Measurements from ENCODE around the gene CD37. TPM values are rescaled to one million over a fixed set of nuclear protein-coding genes. Genes with fewer than 3 reads are reported as not detected.

CD37 gene
- total RNA-seq, 1 donor from 2014 or later = not detected

- Mint-ChIP-seq H3K36me3 (ENCODE audit: unreplicated experiment) (no peaks in the 10 kb centered on the region), H3K9me3 (ENCODE audit: unreplicated experiment) (peaks cover 7% of the 10 kb centered on the region), H3K4me1 (ENCODE audit: unreplicated experiment) (no peaks in the 10 kb centered on the region), H3K4me3 (ENCODE audit: unreplicated experiment) (no peak overlapping the region), H3K27me3 (ENCODE audit: unreplicated experiment) (peaks cover 16% of the 10 kb centered on the region), H3K27ac (ENCODE audit: unreplicated experiment) (no peak overlapping the region)
- no peak for DNase-seq (ENCODE audit: extremely low spot score, unreplicated experiment)
- no peak for TF ChIP-seq CTCF (IDR thresholded peaks at IDR 0.05)
Measured at GRCh38 chr19:49378512-49378911, 43.3 kb downstream of the CD37 start.

GRCh38 chr19:49380391-49380790 lies 45.2 kb downstream of the CD37 start:
- Mint-ChIP-seq H3K36me3 (ENCODE audit: unreplicated experiment) (no peaks in the 10 kb centered on the region), H3K27ac (ENCODE audit: unreplicated experiment) (no peak overlapping the region), H3K4me1 (ENCODE audit: unreplicated experiment) (no peaks in the 10 kb centered on the region), H3K9me3 (ENCODE audit: unreplicated experiment) (peaks cover 10% of the 10 kb centered on the region), H3K27me3 (ENCODE audit: unreplicated experiment) (peaks cover 19% of the 10 kb centered on the region), H3K4me3 (ENCODE audit: unreplicated experiment) (no peak overlapping the region)
- no peak for TF ChIP-seq CTCF (IDR thresholded peaks at IDR 0.05)
- DNase-seq (ENCODE audit: extremely low spot score, unreplicated experiment) = no peak

GRCh38 chr19:49382639-49383038 lies 47.4 kb downstream of the CD37 start:
- TF ChIP-seq CTCF (IDR thresholded peaks at IDR 0.05) = no peak
- DNase-seq (ENCODE audit: extremely low spot score, unreplicated experiment) = no peak
- peaks cover 10% of the 10 kb centered on the region for H3K9me3 Mint-ChIP-seq (ENCODE audit: unreplicated experiment)
- no peaks in the 10 kb centered on the region for H3K36me3 Mint-ChIP-seq (ENCODE audit: unreplicated experiment)
- no peak overlapping the region for H3K27ac Mint-ChIP-seq (ENCODE audit: unreplicated experiment)
- H3K4me1 Mint-ChIP-seq (ENCODE audit: unreplicated experiment) = no peaks in the 10 kb centered on the region
- H3K4me3 Mint-ChIP-seq (ENCODE audit: unreplicated experiment) = no peak overlapping the region
- H3K27me3 Mint-ChIP-seq (ENCODE audit: unreplicated experiment) = peaks cover 15% of the 10 kb centered on the region

DNA sequence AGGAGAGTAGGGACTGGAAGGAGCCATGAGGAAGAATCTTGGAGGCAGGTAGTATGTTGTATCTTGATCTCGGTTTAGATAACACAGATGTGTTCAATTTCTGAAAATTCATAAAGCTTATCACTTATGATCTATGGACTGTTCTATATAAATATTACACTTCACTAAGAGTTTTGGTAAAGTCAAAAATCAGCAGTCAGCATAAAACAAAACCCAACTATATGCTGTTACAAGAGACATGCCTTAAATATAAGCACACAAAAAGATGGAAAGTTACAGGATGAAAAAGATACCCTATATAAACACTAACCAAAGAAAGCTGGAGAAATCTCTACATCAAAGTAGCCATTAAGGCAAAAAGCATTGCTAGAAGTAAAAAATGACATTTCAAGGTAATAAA lies 48.4 kb downstream of the CD37 start:
- H3K27ac Mint-ChIP-seq (ENCODE audit: unreplicated experiment) = no peak overlapping the region
- no peaks in the 10 kb centered on the region for H3K4me1 Mint-ChIP-seq (ENCODE audit: unreplicated experiment)
- H3K27me3 Mint-ChIP-seq (ENCODE audit: unreplicated experiment) = peaks cover 15% of the 10 kb centered on the region
- no peaks in the 10 kb centered on the region for H3K36me3 Mint-ChIP-seq (ENCODE audit: unreplicated experiment)
- no peak for TF ChIP-seq CTCF (IDR thresholded peaks at IDR 0.05)
- no peak for DNase-seq (ENCODE audit: extremely low spot score, unreplicated experiment)
- H3K4me3 Mint-ChIP-seq (ENCODE audit: unreplicated experiment) = no peak overlapping the region
- peaks cover 10% of the 10 kb centered on the region for H3K9me3 Mint-ChIP-seq (ENCODE audit: unreplicated experiment)

- Mint-ChIP-seq H3K36me3 (ENCODE audit: unreplicated experiment) (no peaks in the 10 kb centered on the region), H3K9me3 (ENCODE audit: unreplicated experiment) (peaks cover 3% of the 10 kb centered on the region), H3K27me3 (ENCODE audit: unreplicated experiment) (peaks cover 13% of the 10 kb centered on the region), H3K27ac (ENCODE audit: unreplicated experiment) (no peak within 1 kb of the TSS), H3K4me1 (ENCODE audit: unreplicated experiment) (peaks cover 2% of the 10 kb centered on the region), H3K4me3 (ENCODE audit: unreplicated experiment) (no peak within 1 kb of the TSS)
- DNase-seq (ENCODE audit: extremely low spot score, unreplicated experiment) = no peak
- TF ChIP-seq CTCF (IDR thresholded peaks at IDR 0.05) = no peak
Measured at GRCh38 chr19:49387936-49388372, 52.7 kb downstream of the CD37 start, which contains the start of gene KASH5. KASH5 (plus strand) TSS chr19:49388249; CDS start chr19:49390884, 2,635 bp downstream.

Data from osteocyte (in vitro differentiated cells).